Neural cell (in vitro differentiated cells): Measurements from ENCODE around the gene ZNF277. TPM values are rescaled to one million over a fixed set of nuclear protein-coding genes. Genes with fewer than 3 reads are reported as not detected.

Source experiments
- H2AFZ ChIP-seq: fragments of 200-600, 300-800 bp; sonication (generic), shearing (Covaris generic); 2 replicates; pipeline ENCODE4 v1.6.0; 2014; ENCODE audit warnings: low read depth, mild to moderate bottlenecking, antibody characterized with exemption, low read length, moderate library complexity
- H3F3A ChIP-seq: fragments of 200-600 bp; shearing (Covaris generic); 2 replicates; pipeline ENCODE4 v1.6.1; 2016; ENCODE audit warnings: mild to moderate bottlenecking, moderate library complexity, mixed read lengths, antibody characterized with exemption, low read length; ENCODE audit not compliant: insufficient read depth, poor library complexity, severe bottlenecking
- H3K27ac ChIP-seq: fragments of 200-600, 300-800 bp; sonication (generic), shearing (Covaris generic); 2 replicates; pipeline ENCODE4 v1.5.1; 2014; ENCODE audit warnings: mild to moderate bottlenecking, low read length, moderate library complexity
- H3K27me3 ChIP-seq: fragments of 300-800, 200-600 bp; sonication (generic), shearing (Covaris generic); 2 replicates; pipeline ENCODE4 v1.6.0; 2014; ENCODE audit warnings: mild to moderate bottlenecking, low read depth, low read length, moderate library complexity; ENCODE audit not compliant: insufficient read depth
- H3K36me3 ChIP-seq: fragments of 300-800, 200-600 bp; sonication (generic), shearing (Covaris generic); 2 replicates; pipeline ENCODE4 v1.5.1; 2014; ENCODE audit warnings: mild to moderate bottlenecking, antibody characterized with exemption, low read length, moderate library complexity; ENCODE audit not compliant: insufficient read depth
- H3K4me2 ChIP-seq: fragments of 300-800, 200-600 bp; sonication (generic), shearing (Covaris generic); 2 replicates; pipeline ENCODE4 v1.6.0; 2014; ENCODE audit warnings: mild to moderate bottlenecking, low read length
- H3K4me3 ChIP-seq: fragments of 300-800, 200-600 bp; sonication (generic), shearing (Covaris generic); 2 replicates; pipeline ENCODE4 v1.5.1; 2014; ENCODE audit warnings: mild to moderate bottlenecking, low read length, moderate library complexity
- H3K79me2 ChIP-seq: fragments of 200-600 bp; shearing (Covaris generic); replicated peaks from 2 replicates; pipeline ENCODE4 v1.6.0; 2014; ENCODE audit warnings: mild to moderate bottlenecking, low read length, moderate library complexity; ENCODE audit not compliant: insufficient read depth
- H3K9ac ChIP-seq: fragments of 300-800, 200-600 bp; sonication (generic), shearing (Covaris generic); 2 replicates; pipeline ENCODE4 v1.6.1; 2016; ENCODE audit warnings: mild to moderate bottlenecking, low read length, mixed read lengths
- H3K9me2 ChIP-seq: fragments of 200-600 bp; shearing (Covaris generic); 2 replicates; pipeline ENCODE4 v1.6.1; 2016; ENCODE audit warnings: mild to moderate bottlenecking, low read length, mixed read lengths; ENCODE audit not compliant: insufficient read depth
- H3K9me3 ChIP-seq: fragments of 200-600, 300-800 bp; sonication (generic), shearing (Covaris generic); 2 replicates; pipeline ENCODE4 v1.6.1; 2016; ENCODE audit warnings: mild to moderate bottlenecking, mixed run types, low read length, moderate library complexity, mixed read lengths
- H4K20me1 ChIP-seq: fragments of 200-600 bp; shearing (Covaris generic); 2 replicates; pipeline ENCODE4 v1.6.1; 2016; ENCODE audit warnings: mild to moderate bottlenecking, mixed run types; ENCODE audit not compliant: insufficient read depth
- CTCF ChIP-seq: fragments of 450-650 bp; IDR thresholded peaks from 2 replicates; pipeline ENCODE4 v1.5.1; 2014; ENCODE audit warnings: antibody characterized with exemption, mild to moderate bottlenecking, moderate library complexity; ENCODE audit not compliant: poor library complexity, severe bottlenecking
- EP300 ChIP-seq: fragments of 450-650 bp; conservative IDR thresholded peaks from 2 replicates; pipeline ENCODE4 v1.6.1; 2014; ENCODE audit warnings: antibody characterized with exemption, mild to moderate bottlenecking, moderate library complexity; ENCODE audit not compliant: poor library complexity, severe bottlenecking
- EZH2 ChIP-seq: fragments of 200-600, 300-800 bp; shearing (Covaris generic), sonication (generic); IDR thresholded peaks from 2 replicates; pipeline ENCODE4 v1.6.1; 2014; ENCODE audit warnings: antibody characterized with exemption, low read length, borderline replicate concordance, mild to moderate bottlenecking; ENCODE audit not compliant: insufficient read depth, poor library complexity, severe bottlenecking
- MXI1 ChIP-seq: fragments of 450-650 bp; conservative IDR thresholded peaks from 2 replicates; pipeline ENCODE4 v1.6.1; 2014; ENCODE audit warnings: antibody characterized with exemption, mild to moderate bottlenecking; ENCODE audit not compliant: poor library complexity, severe bottlenecking
- POLR2AphosphoS5 ChIP-seq: IDR thresholded peaks from 2 replicates; pipeline ENCODE4 v1.6.1; 2012
- RAD21 ChIP-seq: fragments of 450-650 bp; conservative IDR thresholded peaks from 2 replicates; pipeline ENCODE4 v1.6.1; 2014; ENCODE audit warnings: antibody characterized with exemption, mild to moderate bottlenecking, moderate library complexity
- REST ChIP-seq: IDR thresholded peaks from 2 replicates; pipeline ENCODE4 v1.6.1; 2012; ENCODE audit warnings: borderline replicate concordance
- SMC3 ChIP-seq: fragments of 450-650 bp; conservative IDR thresholded peaks from 2 replicates; pipeline ENCODE4 v1.6.1; 2014; ENCODE audit warnings: antibody characterized with exemption, mild to moderate bottlenecking, moderate library complexity; ENCODE audit not compliant: poor library complexity
- TAF1 ChIP-seq: IDR thresholded peaks from 2 replicates; pipeline ENCODE4 v1.6.1; 2012; ENCODE audit warnings: low read depth
- polyA plus RNA-seq: library from polyadenylated mRNA; depleted of rRNA; stranded (reverse); fragments of >200 nt; gene quantifications from 2 replicates; pipeline ENCODE4 v1.2.3, GENCODE V29; 2014

The ZNF277 gene
- polyA plus RNA-seq, 1 donor from 2014 or later: 30.0 TPM

DNA sequence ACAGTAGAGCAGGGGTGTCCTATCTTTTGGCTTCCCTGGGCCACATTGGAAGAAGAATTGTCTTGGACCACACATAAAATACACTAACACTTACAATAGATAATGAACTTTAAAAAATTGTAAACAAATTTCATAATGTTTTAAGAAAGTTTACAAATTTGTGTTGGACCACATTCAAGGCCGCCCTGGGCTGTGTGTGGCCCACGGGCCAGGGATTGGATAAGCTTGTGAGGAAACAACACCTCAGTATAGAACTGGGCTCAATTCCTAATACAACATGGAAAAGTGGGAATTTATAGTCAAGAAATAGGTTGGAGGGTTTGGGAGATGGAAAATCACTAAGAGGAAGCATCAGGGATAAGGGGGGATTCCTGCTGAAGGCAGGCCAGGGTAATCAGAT is 17.7 kb downstream of the ZNF277 start:
- Histone ChIP-seq H3K4me3 (no peak overlapping the region), H3K9ac (no peak overlapping the region), H2AFZ (no peak overlapping the region), H3K9me3 (no peaks in the 10 kb centered on the region), H3K27me3 (no peaks in the 10 kb centered on the region), H3F3A (no peaks in the 10 kb centered on the region), H3K4me2 (no peak overlapping the region), H3K9me2 (no peaks in the 10 kb centered on the region), H3K27ac (no peak overlapping the region), H3K36me3 (no peaks in the 10 kb centered on the region), H3K79me2 (peaks cover 3% of the 10 kb centered on the region), H4K20me1 (no peaks in the 10 kb centered on the region)
- TF ChIP-seq POLR2AphosphoS5: no peak
- no peak for TF ChIP-seq TAF1
- TF ChIP-seq EP300: no peak
- TF ChIP-seq CTCF: no peak
- TF ChIP-seq MXI1: no peak
- no peak for TF ChIP-seq EZH2
- TF ChIP-seq RAD21: no peak
- TF ChIP-seq SMC3: no peak
- no peak for TF ChIP-seq REST

GRCh38 chr7:112225006-112225405 is 18.5 kb downstream of the ZNF277 start:
- no peaks in the 10 kb centered on the region for H3K27me3 ChIP-seq
- no peaks in the 10 kb centered on the region for H3F3A ChIP-seq
- H3K4me3 ChIP-seq: no peak overlapping the region
- H3K27ac ChIP-seq: no peak overlapping the region
- TF ChIP-seq EP300 (no peak), POLR2AphosphoS5 (no peak), REST (no peak), MXI1 (no peak), EZH2 (no peak), SMC3 (no peak), RAD21 (no peak), TAF1 (no peak), CTCF (no peak)
- H3K9me2 ChIP-seq: no peaks in the 10 kb centered on the region
- no peak overlapping the region for H3K9ac ChIP-seq
- H4K20me1 ChIP-seq: no peaks in the 10 kb centered on the region
- peaks cover 3% of the 10 kb centered on the region for H3K79me2 ChIP-seq
- H3K9me3 ChIP-seq: no peaks in the 10 kb centered on the region
- no peak overlapping the region for H2AFZ ChIP-seq
- no peak overlapping the region for H3K4me2 ChIP-seq
- H3K36me3 ChIP-seq: no peaks in the 10 kb centered on the region
